Stimulated activated CD4-positive, alpha-beta T cell treated with anti-CD3 and anti-CD28 coated beads, Interleukin-2, amount 100 ng/mL, for 48 hours (primary cell): ENCODE results near the gene ALOX5AP.

Experiments
- DNase-seq, 2 donors: peaks; one replicate each; pipeline ENCODE4 v3.0.0-alpha.2; 2020

The ALOX5AP gene

DNA sequence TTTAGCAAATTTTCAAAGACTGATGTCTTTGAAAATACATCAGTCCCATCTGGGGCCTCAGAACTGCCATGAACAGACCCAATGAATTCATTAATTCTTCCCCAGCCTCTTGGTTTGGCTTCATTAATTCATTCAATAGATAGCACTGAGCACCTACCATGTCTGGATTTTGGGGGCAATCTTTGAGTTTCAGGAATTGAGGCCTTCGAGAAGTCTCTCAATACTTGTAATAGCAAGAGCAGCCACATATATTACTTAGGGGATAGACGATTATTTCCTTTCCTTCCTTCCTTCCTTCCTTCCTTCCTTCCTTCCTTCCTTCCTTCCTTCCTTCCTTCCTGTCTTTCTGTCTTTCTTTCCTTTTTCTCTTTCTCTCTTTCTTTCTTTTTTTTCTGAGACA is 64.8 kb downstream of the ALOX5AP start:
- no peak for DNase-seq

- no peak for DNase-seq
Measured at GRCh38 chr13:30802501-30802900, 67.2 kb downstream of the ALOX5AP start.

DNA sequence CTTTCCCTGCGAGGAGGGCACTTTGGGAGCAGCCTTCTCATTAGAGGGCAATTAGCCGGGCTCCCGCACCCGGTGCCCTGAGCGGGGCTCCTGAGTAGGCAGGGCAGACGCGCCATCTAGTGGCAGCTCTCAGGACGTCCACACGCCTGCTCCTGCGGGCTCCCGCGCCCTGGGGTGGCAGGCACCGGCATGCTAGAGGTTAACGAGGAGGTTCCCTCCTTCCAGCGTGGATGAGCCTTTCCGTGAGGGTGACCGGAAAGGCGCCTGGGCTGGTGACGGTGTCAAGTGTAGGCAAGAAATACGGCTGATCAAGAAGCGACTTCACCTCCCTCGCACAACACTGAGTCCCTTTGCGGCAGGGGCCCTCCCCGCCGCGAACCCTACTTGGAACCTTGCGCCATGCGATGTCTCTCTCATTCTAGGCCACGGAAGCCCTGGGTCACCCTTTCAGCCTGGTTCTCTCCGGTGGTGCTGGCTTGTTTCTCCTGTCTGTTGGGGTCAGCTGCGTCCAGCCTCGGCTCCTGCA is 67.7 kb downstream of the ALOX5AP start:
- DNase-seq = peak; percentile 83 to 86

- no peak for DNase-seq
Measured at GRCh38 chr13:30803749-30804148, 68.4 kb downstream of the ALOX5AP start.

DNA sequence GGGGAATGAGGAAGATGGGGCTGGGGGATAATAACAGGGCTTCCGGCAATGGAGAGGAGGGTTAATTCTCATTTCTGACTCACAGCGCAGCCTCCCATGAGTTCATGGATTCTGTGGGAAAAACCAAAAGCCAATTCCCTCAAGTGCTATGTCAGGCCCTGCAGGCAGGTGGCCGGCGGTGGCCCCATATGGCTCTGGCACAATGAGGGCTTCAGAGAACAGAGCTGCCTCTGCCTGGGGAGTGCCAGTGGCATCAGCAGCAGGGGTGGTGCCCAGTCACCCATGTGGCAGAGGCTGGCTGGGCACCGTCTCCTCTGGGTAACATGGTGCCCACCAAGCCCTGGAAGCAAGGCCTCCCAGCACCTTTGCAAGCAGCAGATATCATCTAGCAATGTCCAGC is 69.1 kb downstream of the ALOX5AP start:
- DNase-seq = no peak

DNA sequence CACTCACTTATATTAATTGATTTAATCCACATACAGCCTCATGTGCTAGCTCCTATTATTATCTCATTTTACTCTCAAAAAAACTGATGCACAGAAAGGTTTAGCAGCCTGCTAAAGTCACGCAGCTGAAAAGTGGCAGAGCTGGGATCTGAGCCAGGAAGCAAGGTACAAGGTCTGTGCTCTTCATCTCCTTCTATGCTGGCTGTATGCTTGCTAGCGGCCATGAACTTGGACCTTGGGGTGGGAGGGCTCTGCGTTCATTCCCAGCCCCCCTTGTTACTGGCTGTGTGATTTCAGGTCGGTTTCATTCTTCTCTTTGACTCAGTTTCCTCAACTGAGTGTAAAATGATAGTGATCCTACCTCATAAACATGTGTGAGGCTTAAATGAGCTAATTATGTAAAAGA is 69.8 kb downstream of the ALOX5AP start:
- DNase-seq = no peak

DNA sequence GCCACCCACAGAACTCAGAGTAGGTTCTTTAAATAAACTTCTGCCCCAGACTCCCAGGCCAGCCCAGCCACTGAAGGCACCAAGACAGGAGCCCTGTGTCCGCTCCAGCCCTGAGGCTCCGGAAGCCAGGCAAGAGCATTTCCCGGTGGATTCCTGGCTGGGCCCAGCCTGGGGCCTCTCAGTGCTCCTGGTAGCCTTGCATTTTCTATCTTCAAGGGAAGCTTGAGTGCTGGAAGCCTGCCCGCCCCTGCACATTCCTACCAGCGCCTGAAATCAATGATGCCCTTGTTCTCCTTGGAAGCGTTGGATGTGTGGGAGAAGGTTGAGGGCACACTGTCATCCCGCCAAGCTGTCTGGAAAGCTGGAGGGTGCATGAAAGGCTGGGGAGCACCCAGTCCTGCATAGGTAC is 70.3 kb downstream of the ALOX5AP start:
- no peak for DNase-seq

GRCh38 chr13:30806784-30807183 is 71.4 kb downstream of the ALOX5AP start:
- no peak for DNase-seq

DNA sequence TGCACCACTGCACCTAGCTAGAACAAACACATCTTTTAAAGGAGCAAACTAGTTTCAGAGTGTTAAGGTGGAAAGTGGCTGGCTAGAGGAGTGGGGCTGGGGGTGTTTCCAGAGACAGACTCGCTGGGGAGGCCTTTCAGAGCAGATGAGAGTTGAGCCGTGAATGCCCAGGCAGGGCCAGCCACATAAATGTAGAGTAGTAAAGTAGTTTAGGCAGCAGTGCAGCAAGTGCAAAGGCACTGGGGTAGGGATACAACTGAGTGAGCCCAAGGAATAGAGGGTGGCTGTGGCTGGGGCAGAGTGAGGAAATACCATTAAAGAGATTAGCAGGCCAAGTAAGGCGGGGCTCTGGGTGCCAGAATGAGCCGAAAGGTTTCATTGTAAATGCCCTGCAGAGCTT is 72.0 kb downstream of the ALOX5AP start:
- DNase-seq = no peak

DNA sequence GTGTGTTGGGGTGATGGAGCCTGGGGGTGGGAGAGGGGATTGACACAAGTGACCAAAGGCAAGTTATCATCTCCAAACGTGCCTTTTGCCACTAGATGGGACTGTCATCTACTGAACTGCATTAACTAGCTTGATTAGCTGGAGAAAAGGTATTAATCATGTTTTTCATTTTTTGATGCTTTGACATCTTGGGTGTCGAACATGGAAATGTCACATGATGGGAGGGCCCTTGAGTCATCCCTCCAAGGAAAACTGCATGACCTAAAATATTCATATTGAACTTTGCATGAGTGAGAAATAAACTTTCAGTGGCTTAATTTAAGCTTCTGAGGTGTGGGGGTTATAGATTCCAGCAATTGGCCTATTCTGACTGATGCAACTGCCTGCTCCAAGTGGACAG is 73.3 kb downstream of the ALOX5AP start:
- DNase-seq = no peak

GRCh38 chr13:30809787-30810186 is 74.4 kb downstream of the ALOX5AP start:
- no peak for DNase-seq

DNA sequence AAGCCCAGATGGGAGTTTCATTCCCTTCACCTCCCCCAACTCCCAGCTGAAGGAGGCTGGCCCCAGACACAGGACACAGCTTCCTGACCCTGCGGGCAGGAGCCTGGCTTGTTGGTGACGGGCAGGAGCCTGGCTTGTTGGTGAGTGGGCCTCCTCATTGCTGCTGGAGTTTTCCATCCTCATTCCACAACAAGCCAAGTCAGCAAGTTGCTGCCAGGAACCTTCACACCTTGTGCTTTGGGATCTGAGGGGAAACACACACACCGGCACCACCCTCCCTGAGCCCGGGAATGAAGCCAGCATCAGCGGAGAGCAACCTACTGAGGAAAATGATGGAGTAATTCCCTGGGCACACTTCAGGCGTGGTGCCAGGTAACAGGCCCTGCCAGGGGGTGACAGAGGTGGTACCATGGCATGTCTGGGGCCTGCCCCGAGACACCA is 74.9 kb downstream of the ALOX5AP start:
- DNase-seq = no peak

GRCh38 chr13:30810801-30811200 is 75.5 kb downstream of the ALOX5AP start:
- no peak for DNase-seq
